ENCODE measurements around the gene SLC66A1. TPM values are rescaled to one million over a fixed set of nuclear protein-coding genes. Genes with fewer than 3 reads are reported as not detected.

Gene SLC66A1
- total RNA-seq, 1 donor = 18.6 TPM

DNA sequence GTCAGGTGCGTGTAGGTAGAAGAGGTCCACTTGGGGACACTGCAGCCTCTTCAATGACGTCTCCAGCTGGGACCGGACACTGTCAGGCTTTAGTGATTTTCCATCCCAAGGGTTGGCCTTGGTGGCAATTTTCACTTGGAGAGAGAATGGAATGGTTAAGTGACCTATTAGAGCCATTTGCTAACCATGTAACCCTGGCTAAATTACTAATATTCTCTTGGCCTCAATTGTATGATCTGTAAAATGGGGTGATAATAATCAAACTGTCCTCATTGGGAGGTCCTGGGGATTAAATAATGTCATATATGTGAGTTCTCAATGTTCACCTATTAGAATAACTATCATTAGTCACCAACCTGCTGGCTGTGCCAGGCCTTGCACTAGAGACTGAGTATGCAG is 3.6 kb upstream of the SLC66A1 start:
- TF ChIP-seq, protein P1, sequence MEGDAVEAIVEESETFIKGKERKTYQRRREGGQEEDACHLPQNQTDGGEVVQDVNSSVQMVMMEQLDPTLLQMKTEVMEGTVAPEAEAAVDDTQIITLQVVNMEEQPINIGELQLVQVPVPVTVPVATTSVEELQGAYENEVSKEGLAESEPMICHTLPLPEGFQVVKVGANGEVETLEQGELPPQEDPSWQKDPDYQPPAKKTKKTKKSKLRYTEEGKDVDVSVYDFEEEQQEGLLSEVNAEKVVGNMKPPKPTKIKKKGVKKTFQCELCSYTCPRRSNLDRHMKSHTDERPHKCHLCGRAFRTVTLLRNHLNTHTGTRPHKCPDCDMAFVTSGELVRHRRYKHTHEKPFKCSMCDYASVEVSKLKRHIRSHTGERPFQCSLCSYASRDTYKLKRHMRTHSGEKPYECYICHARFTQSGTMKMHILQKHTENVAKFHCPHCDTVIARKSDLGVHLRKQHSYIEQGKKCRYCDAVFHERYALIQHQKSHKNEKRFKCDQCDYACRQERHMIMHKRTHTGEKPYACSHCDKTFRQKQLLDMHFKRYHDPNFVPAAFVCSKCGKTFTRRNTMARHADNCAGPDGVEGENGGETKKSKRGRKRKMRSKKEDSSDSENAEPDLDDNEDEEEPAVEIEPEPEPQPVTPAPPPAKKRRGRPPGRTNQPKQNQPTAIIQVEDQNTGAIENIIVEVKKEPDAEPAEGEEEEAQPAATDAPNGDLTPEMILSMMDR (IDR thresholded peaks at IDR 0.05; ENCODE audit: insufficient read depth, low read depth, low read length) = no peak
- DNase-seq (ENCODE audit: low read depth) = no peak
- no peak overlapping the region for H3K4me3 ChIP-seq (ENCODE audit: low read depth, low read length)

- TF ChIP-seq, protein P1 (IDR thresholded peaks at IDR 0.05; ENCODE audit: insufficient read depth, low read depth, low read length) = no peak
- DNase-seq (ENCODE audit: low read depth) = peak; percentile 28
- H3K4me3 ChIP-seq (ENCODE audit: low read depth, low read length) = no peak overlapping the region
These were observed 2.9 kb upstream of the SLC66A1 start for GRCh38 chr1:19309123-19309813.

DNA sequence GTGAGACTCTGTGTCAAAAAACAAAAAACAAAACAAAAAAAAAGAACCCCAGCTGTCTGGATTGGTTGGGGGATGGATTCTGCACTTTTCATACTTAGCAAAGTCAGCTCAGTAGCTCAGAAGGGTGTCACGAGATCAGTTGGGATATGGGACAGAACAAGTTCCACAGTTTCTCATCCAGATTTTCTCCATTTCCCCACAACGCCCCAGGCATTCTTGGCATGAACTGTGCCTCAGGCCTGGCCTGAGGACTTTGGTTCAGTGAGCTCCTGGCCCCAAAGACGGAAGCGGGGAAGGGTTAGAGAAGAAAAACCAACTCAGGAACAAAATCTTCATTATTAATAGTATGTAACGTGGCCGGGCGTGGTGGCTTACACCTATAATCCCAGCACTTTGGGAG is 2.1 kb upstream of the SLC66A1 start:
- no peak overlapping the region for H3K4me3 ChIP-seq (ENCODE audit: low read depth, low read length)
- DNase-seq (ENCODE audit: low read depth) = no peak
- TF ChIP-seq, protein P1 (IDR thresholded peaks at IDR 0.05; ENCODE audit: insufficient read depth, low read depth, low read length) = no peak

- TF ChIP-seq, protein P1 (IDR thresholded peaks at IDR 0.05; ENCODE audit: insufficient read depth, low read depth, low read length) = no peak
- H3K4me3 ChIP-seq (ENCODE audit: low read depth, low read length) = peak overlapping the region; percentile 84
- no peak for DNase-seq (ENCODE audit: low read depth)
These were observed 1.2 kb upstream of the SLC66A1 start for GRCh38 chr1:19310720-19311502.

DNA sequence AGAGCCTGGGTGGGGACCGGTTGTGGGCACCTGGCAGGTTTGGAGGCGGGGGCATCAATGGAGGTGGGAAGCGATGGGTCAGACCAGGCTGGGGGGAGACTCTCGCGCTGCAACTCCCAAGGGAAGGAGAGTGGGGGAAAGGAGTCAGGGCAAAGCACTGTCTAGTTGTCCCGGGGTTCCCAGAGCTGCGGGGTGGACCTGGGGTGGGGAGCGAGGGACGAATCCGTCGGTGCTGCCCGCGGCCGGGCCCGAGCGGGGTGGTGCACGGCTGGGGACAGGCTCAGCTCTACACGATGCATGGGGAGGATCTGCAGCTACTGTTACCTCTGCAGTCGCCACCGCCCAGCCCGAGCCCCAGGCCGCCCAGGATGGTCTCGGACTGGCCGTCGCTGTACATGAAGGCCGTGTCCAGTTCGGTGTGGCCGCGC is 609 bp upstream of the SLC66A1 start:
- DNase-seq (ENCODE audit: low read depth) = no peak

GRCh38 chr1:19312782-19313635 is 883 bp downstream of the SLC66A1 start:
- H3K4me3 ChIP-seq (ENCODE audit: low read depth, low read length) = peak overlapping the region; percentile 78
- DNase-seq (ENCODE audit: low read depth) = no peak
- TF ChIP-seq, protein P1 (IDR thresholded peaks at IDR 0.05; ENCODE audit: insufficient read depth, low read depth, low read length) = no peak

More for the DNA sequence above, 609 bp upstream of the SLC66A1 start:
- H3K4me3 ChIP-seq (ENCODE audit: low read depth, low read length) = peak overlapping the region; percentile 84
- TF ChIP-seq, protein P1 (IDR thresholded peaks at IDR 0.05; ENCODE audit: insufficient read depth, low read depth, low read length) = no peak

Data from fibroblast of villous mesenchyme (primary cell).